GM12865 (cell line): ENCODE measurements around the gene KCNK13.
"Not testable (repeated sequence)": the region's sequence is repeated elsewhere in the genome, so short reads cannot be mapped to it uniquely, and the experiment has no call there.

ENCODE experiments used
- DNase-seq: peaks from one replicate; pipeline ENCODE4 v3.0.0; 2010; ENCODE audit warnings: low read depth
- H3K4me3 ChIP-seq: 2 replicates; pipeline ENCODE4 v1.5.1; 2011; ENCODE audit warnings: mild to moderate bottlenecking, low read depth, low read length, control low read depth
- TF ChIP-seq, protein P1 (sequence below): IDR thresholded peaks from 2 replicates; pipeline ENCODE4 v1.5.1; 2011; ENCODE audit warnings: low read length, control low read depth, low read depth, inconsistent platforms; ENCODE audit not compliant: insufficient read depth; ENCODE audit errors: missing control alignments

Gene KCNK13

GRCh38 chr14:90088176-90088575, 26.4 kb downstream of the KCNK13 start:
- TF ChIP-seq, protein P1, sequence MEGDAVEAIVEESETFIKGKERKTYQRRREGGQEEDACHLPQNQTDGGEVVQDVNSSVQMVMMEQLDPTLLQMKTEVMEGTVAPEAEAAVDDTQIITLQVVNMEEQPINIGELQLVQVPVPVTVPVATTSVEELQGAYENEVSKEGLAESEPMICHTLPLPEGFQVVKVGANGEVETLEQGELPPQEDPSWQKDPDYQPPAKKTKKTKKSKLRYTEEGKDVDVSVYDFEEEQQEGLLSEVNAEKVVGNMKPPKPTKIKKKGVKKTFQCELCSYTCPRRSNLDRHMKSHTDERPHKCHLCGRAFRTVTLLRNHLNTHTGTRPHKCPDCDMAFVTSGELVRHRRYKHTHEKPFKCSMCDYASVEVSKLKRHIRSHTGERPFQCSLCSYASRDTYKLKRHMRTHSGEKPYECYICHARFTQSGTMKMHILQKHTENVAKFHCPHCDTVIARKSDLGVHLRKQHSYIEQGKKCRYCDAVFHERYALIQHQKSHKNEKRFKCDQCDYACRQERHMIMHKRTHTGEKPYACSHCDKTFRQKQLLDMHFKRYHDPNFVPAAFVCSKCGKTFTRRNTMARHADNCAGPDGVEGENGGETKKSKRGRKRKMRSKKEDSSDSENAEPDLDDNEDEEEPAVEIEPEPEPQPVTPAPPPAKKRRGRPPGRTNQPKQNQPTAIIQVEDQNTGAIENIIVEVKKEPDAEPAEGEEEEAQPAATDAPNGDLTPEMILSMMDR: no peak
- no peak overlapping the region for H3K4me3 ChIP-seq
- no peak for DNase-seq

GRCh38 chr14:90089486-90089885, 27.7 kb downstream of the KCNK13 start:
- not testable (repeated sequence) for DNase-seq

GRCh38 chr14:90091393-90091792, 29.6 kb downstream of the KCNK13 start:
- TF ChIP-seq, protein P1: no peak
- no peak overlapping the region for H3K4me3 ChIP-seq
- DNase-seq: no peak

More at GRCh38 chr14:90089486-90089885, 27.7 kb downstream of the KCNK13 start:
- not testable (repeated sequence) for H3K4me3 ChIP-seq

DNA sequence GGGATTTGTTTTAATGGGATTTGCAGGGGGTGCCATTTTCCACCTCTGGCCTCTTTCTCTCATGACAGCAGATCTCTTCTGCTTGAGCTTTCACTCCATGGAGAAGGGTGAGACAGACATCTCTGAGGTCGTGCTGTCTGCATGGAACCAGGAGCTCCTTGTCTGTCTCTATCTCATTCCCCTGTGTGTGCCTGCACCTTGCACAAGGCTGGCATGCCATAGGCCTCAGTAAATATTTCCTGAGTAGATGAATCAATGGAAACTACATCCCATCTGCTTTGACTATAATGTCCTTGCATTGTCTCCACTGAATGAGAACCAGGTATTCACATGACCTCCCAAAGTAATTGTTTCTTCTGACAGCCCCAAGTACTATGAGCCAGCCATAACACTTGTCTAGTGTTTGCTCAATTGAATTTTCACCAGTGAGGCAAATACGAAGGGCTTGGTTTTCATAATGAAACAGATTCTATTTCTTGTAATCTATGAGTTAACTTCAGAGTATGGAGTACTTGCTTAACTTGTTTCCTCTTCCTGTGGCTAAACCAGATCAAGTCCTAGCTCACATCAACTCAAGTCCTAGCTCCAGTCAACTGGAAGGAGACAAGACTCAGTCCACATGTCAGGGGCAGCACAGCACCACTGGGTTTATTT, 32.3 kb downstream of the KCNK13 start:
- no peak overlapping the region for H3K4me3 ChIP-seq
- DNase-seq: no peak
- TF ChIP-seq, protein P1: no peak

DNA sequence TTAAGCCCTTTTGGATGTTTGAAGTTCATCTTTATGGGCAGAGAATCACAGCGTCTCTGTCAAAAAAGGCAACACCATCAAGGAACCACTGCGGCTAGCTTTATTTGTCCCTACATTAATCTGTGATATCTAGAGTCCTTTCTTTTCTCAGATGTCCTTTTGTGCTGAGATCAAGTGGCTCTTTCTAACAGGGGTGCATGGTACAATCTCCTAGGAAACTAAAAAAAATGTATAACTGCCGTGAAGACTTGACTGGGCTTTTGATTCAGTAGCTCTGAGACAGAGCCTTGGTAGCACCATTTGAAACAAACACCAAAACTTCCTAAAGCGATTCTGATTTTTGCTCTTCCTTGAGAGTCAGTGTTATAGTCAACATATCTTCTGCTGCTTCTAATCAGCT, 33.3 kb downstream of the KCNK13 start:
- DNase-seq: no peak
- TF ChIP-seq, protein P1: no peak

DNA sequence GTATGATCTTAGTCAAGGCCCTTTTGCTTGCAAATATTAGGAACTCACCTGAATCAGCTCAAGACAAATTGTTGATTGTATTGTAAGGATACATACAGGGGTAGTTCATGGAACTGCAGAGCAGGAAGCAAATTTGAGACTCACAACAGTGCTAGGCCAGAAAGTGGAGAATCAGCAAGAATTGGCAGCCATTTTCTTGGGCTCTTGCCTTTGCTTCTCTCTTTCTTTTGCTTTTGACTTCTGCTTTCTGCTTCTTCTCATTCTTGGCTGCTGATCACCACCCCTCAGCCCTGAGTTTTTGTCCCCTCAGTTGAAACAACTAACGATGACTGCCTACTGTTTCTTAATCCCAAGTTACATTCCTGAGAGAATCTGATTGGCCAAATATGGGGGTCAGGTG, 34.8 kb downstream of the KCNK13 start:
- DNase-seq: no peak
- TF ChIP-seq, protein P1: no peak
- H3K4me3 ChIP-seq: no peak overlapping the region

More for the DNA sequence above, 33.3 kb downstream of the KCNK13 start:
- H3K4me3 ChIP-seq: no peak overlapping the region

DNA sequence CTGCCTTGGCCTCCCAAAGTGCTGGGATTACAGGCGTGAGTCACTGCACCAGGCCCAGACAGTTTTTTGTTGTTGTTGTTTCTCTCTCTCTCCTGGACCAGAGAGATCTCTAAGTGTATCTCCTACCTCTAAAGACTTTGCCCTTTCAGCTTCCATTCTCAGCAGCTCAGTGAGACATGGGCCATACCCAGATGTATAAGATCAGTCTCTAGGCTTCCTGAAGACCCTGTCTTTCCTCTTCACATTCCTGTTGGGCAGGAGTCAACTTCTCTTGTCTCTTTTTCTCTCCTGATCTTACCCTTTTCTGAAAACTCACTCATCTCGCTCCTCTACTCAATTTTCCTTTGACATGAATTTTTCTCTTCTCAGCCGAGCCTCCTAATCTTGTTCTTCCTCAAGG, 42.0 kb downstream of the KCNK13 start:
- TF ChIP-seq, protein P1: no peak
- no peak overlapping the region for H3K4me3 ChIP-seq
- no peak for DNase-seq
